BLaER1 treated with 17β-estradiol and CSF1 and Interleukin-3, amounts not matched to agents 10 nM and 100 nM (cell line): ENCODE results near the gene DNAJC25.

ENCODE experiments used
- H3K27ac ChIP-seq, 11 experiments: shearing (Covaris generic); formaldehyde crosslinking; 2 replicates each; pipeline ENCODE4 v1.8.1; 2022
- H3K27me3 ChIP-seq, 11 experiments: shearing (Covaris generic); formaldehyde crosslinking; 2 replicates each; pipeline ENCODE4 v1.8.1; 2022
- H3K36me3 ChIP-seq, 11 experiments: shearing (Covaris generic); formaldehyde crosslinking; 2 replicates each; pipeline ENCODE4 v1.8.1; 2022
- H3K4me1 ChIP-seq, 10 experiments: shearing (Covaris generic); formaldehyde crosslinking; 2 replicates each; pipeline ENCODE4 v1.8.1; 2022
- H3K4me2 ChIP-seq, 11 experiments: shearing (Covaris generic); formaldehyde crosslinking; 2 replicates each; pipeline ENCODE4 v1.8.1; 2022
- H3K4me3 ChIP-seq, 10 experiments: shearing (Covaris generic); formaldehyde crosslinking; 2 replicates each; pipeline ENCODE4 v1.8.1; 2022
- H3K9ac ChIP-seq, 11 experiments: shearing (Covaris generic); formaldehyde crosslinking; 2 replicates each; pipeline ENCODE4 v1.8.1; 2022
- H3K9me3 ChIP-seq, 11 experiments: shearing (Covaris generic); formaldehyde crosslinking; replicated peaks in 1 of 11; 2 replicates each; pipeline ENCODE4 v1.8.1; 2022
- H4K20me1 ChIP-seq, 11 experiments: shearing (Covaris generic); formaldehyde crosslinking; 2 replicates each; pipeline ENCODE4 v1.8.1; 2022
- Cebpa-rat ChIP-seq, 11 experiments: shearing (Covaris generic); IDR thresholded peaks; 2 replicates each; pipeline ENCODE4 v1.8.1; 2022

DNAJC25 gene

GRCh38 chr9:111621895-111622480 is 9.1 kb upstream of the DNAJC25 start:
- TF ChIP-seq Cebpa-rat (IDR thresholded peaks at IDR 0.05), result no peak
- H3K4me2 ChIP-seq, result peak overlapping the region in 7 of 11 experiments; percentile 28 to 58 (median 40); a peak in 12 of 22 replicates
- H3K36me3 ChIP-seq, result no peaks in the 10 kb centered on the region
- H3K27me3 ChIP-seq, result no peaks in the 10 kb centered on the region
- peak overlapping the region in 2 of 11 experiments; percentile 22 to 29; a peak in 1 of 22 replicates for H3K9ac ChIP-seq
- peak overlapping the region in 8 of 11 experiments; percentile 14 to 70 (median 60); a peak in 13 of 22 replicates for H3K27ac ChIP-seq
- peaks cover 0 to 39% (median 10%) of the 10 kb centered on the region in 11 experiments; a peak in 9 of 22 replicates for H3K9me3 ChIP-seq
- peaks cover 0 to 20% (median 16%) of the 10 kb centered on the region in 10 experiments; a peak in 15 of 20 replicates for H3K4me1 ChIP-seq
- H4K20me1 ChIP-seq, result no peaks in the 10 kb centered on the region
- no peak overlapping the region for H3K4me3 ChIP-seq

GRCh38 chr9:111622626-111623025 is 8.5 kb upstream of the DNAJC25 start:
- peak in 8 of 11 experiments; percentile 49 to 76 (median 68); a peak in 10 of 22 replicates for TF ChIP-seq Cebpa-rat (IDR thresholded peaks at IDR 0.05)
- peak overlapping the region in 8 of 11 experiments; percentile 28 to 58 (median 40); a peak in 14 of 22 replicates for H3K4me2 ChIP-seq
- H3K27ac ChIP-seq, result peak overlapping the region in 7 of 11 experiments; percentile 17 to 70 (median 66); a peak in 14 of 22 replicates

GRCh38 chr9:111627260-111627963 is 3.7 kb upstream of the DNAJC25 start:
- no peaks in the 10 kb centered on the region for H3K27me3 ChIP-seq
- H3K36me3 ChIP-seq, result no peaks in the 10 kb centered on the region
- peaks cover 0 to 17% (median 4%) of the 10 kb centered on the region in 11 experiments; a peak in 9 of 22 replicates for H3K9me3 ChIP-seq
- no peak overlapping the region for H3K4me2 ChIP-seq
- H3K4me3 ChIP-seq, result no peak overlapping the region
- TF ChIP-seq Cebpa-rat (IDR thresholded peaks at IDR 0.05), result no peak
- no peak overlapping the region for H3K27ac ChIP-seq
- H3K9ac ChIP-seq, result no peak overlapping the region
- H3K4me1 ChIP-seq, result peaks cover 9 to 23% (median 18%) of the 10 kb centered on the region in 10 experiments
- peaks cover 0 to 12% (median 0%) of the 10 kb centered on the region in 11 experiments; a peak in 9 of 22 replicates for H4K20me1 ChIP-seq

More at GRCh38 chr9:111622626-111623025, 8.5 kb upstream of the DNAJC25 start:
- Histone ChIP-seq H3K4me3 (no peak overlapping the region), H3K4me1 (peaks cover 0 to 20% (median 16%) of the 10 kb centered on the region in 10 experiments; a peak in 15 of 20 replicates), H3K9ac (0 out of 22 replicates have a peak overlapping the region, but pooled peaks of 2 of the 11 experiments have one; percentile 22 to 29), H3K9me3 (peaks cover 0 to 39% (median 10%) of the 10 kb centered on the region in 11 experiments; a peak in 9 of 22 replicates), H3K36me3 (no peaks in the 10 kb centered on the region), H3K27me3 (no peaks in the 10 kb centered on the region), H4K20me1 (no peaks in the 10 kb centered on the region)

GRCh38 chr9:111628411-111628810 is 2.7 kb upstream of the DNAJC25 start:
- Histone ChIP-seq H3K4me2 (no peak overlapping the region), H4K20me1 (peaks cover 0 to 22% (median 9%) of the 10 kb centered on the region in 11 experiments; a peak in 14 of 22 replicates), H3K9ac (no peak overlapping the region), H3K4me1 (peaks cover 17 to 23% (median 19%) of the 10 kb centered on the region in 10 experiments), H3K27me3 (no peaks in the 10 kb centered on the region), H3K9me3 (peaks cover 0 to 8% (median 0%) of the 10 kb centered on the region in 11 experiments; a peak in 7 of 22 replicates), H3K27ac (no peak overlapping the region), H3K4me3 (no peak overlapping the region), H3K36me3 (peaks cover 0 to 8% (median 0%) of the 10 kb centered on the region in 11 experiments; a peak in 2 of 22 replicates)
- no peak for TF ChIP-seq Cebpa-rat (IDR thresholded peaks at IDR 0.05)

GRCh38 chr9:111630182-111630963 is 761 bp upstream of the DNAJC25 start:
- Histone ChIP-seq H3K27ac (peak overlapping the region in 9 of 11 experiments; percentile 25 to 95 (median 91); a peak in 16 of 22 replicates), H3K27me3 (no peaks in the 10 kb centered on the region), H3K4me3 (peak overlapping the region; percentile 75 to 98 (median 92))

GRCh38 chr9:111630964-111631213 is 245 bp upstream of the DNAJC25 start:
- Histone ChIP-seq H3K36me3 (peaks cover 0 to 23% (median 11%) of the 10 kb centered on the region in 11 experiments; a peak in 7 of 22 replicates), H3K4me1 (peaks cover 18 to 43% (median 25%) of the 10 kb centered on the region in 10 experiments), H3K4me2 (peak overlapping the region; percentile 64 to 96 (median 85)), H3K27ac (peak overlapping the region in 9 of 11 experiments; percentile 25 to 95 (median 91); a peak in 16 of 22 replicates), H3K4me3 (peak overlapping the region; percentile 75 to 98 (median 92)), H4K20me1 (peaks cover 0 to 46% (median 34%) of the 10 kb centered on the region in 11 experiments; a peak in 16 of 22 replicates), H3K9me3 (no peaks in the 10 kb centered on the region), H3K9ac (peak overlapping the region; percentile 85 to 97 (median 96); a peak in 21 of 22 replicates), H3K27me3 (no peaks in the 10 kb centered on the region)
- no peak for TF ChIP-seq Cebpa-rat (IDR thresholded peaks at IDR 0.05)

More at GRCh38 chr9:111630182-111630963, 761 bp upstream of the DNAJC25 start:
- Histone ChIP-seq H4K20me1 (peaks cover 0 to 40% (median 29%) of the 10 kb centered on the region in 11 experiments; a peak in 16 of 22 replicates), H3K9me3 (no peaks in the 10 kb centered on the region), H3K4me2 (peak overlapping the region; percentile 64 to 96 (median 85)), H3K36me3 (peaks cover 0 to 23% (median 11%) of the 10 kb centered on the region in 11 experiments; a peak in 6 of 22 replicates), H3K9ac (peak overlapping the region; percentile 85 to 97 (median 96); a peak in 21 of 22 replicates), H3K4me1 (peaks cover 18 to 38% (median 25%) of the 10 kb centered on the region in 10 experiments)
- TF ChIP-seq Cebpa-rat (IDR thresholded peaks at IDR 0.05), result no peak

GRCh38 chr9:111632060-111632459 is 926 bp downstream of the DNAJC25 start:
- TF ChIP-seq Cebpa-rat (IDR thresholded peaks at IDR 0.05), result no peak
- H4K20me1 ChIP-seq, result peaks cover 0 to 57% (median 45%) of the 10 kb centered on the region in 11 experiments; a peak in 17 of 22 replicates
- H3K9ac ChIP-seq, result peak overlapping the region; percentile 85 to 97 (median 96)
- peaks cover 18 to 46% (median 25%) of the 10 kb centered on the region in 10 experiments for H3K4me1 ChIP-seq
- peak overlapping the region; percentile 81 to 95 (median 91) for H3K27ac ChIP-seq
- peak overlapping the region; percentile 79 to 97 (median 88) for H3K4me2 ChIP-seq
- H3K27me3 ChIP-seq, result no peaks in the 10 kb centered on the region
- peaks cover 0 to 6% (median 0%) of the 10 kb centered on the region in 11 experiments; a peak in 4 of 22 replicates for H3K9me3 ChIP-seq
- H3K4me3 ChIP-seq, result peak overlapping the region; percentile 75 to 98 (median 92)
- H3K36me3 ChIP-seq, result peaks cover 0 to 34% (median 16%) of the 10 kb centered on the region in 11 experiments; a peak in 10 of 22 replicates
